Breast epithelium (tissue), 3 donors: ENCODE measurements around the gene OR5A1.

Experiments
- CTCF ChIP-seq, 3 donors: fragments of 450-650 bp; IDR thresholded peaks; one replicate each; pipeline ENCODE4 v1.5.1; 2016 to 2017; ENCODE audit warnings: antibody characterized with exemption in 3 of 3, mild to moderate bottlenecking in 3 of 3, moderate library complexity in 3 of 3
- POLR2AphosphoS5 ChIP-seq, 3 donors: sonication (generic); formaldehyde crosslinking; IDR thresholded peaks; one replicate each; pipeline ENCODE4 v1.6.1; 2017; ENCODE audit warnings: antibody characterized with exemption in 3 of 3

- no peak for TF ChIP-seq CTCF (IDR thresholded peaks at IDR 0.05)
- TF ChIP-seq POLR2AphosphoS5 (IDR thresholded peaks at IDR 0.05): no peak
Observed at GRCh38 chr11:59480359-59480758, 44.1 kb downstream of the OR5A1 start.
